Mucosa of stomach (tissue), 1 donor: ENCODE results near the gene LRBA.

Experiments
- H3K27me3 ChIP-seq: one replicate; pipeline ENCODE4 v1.7.0; 2013; ENCODE audit warnings: mild to moderate bottlenecking, low read length; ENCODE audit not compliant: control insufficient read depth, insufficient read depth
- H3K36me3 ChIP-seq: one replicate; pipeline ENCODE4 v1.7.0; 2013; ENCODE audit warnings: low read length; ENCODE audit not compliant: control insufficient read depth, insufficient read depth
- H3K4me1 ChIP-seq: one replicate; pipeline ENCODE4 v1.7.0; 2013; ENCODE audit warnings: mild to moderate bottlenecking, low read length; ENCODE audit not compliant: control insufficient read depth, insufficient read depth
- H3K4me3 ChIP-seq: one replicate; pipeline ENCODE4 v1.7.0; 2013; ENCODE audit warnings: low read length
- H3K9ac ChIP-seq: one replicate; pipeline ENCODE4 v1.7.0; 2013; ENCODE audit warnings: mild to moderate bottlenecking, low read length, moderate library complexity
- H3K9me3 ChIP-seq: one replicate; pipeline ENCODE4 v1.7.0; 2013; ENCODE audit warnings: mild to moderate bottlenecking, low read length, moderate library complexity; ENCODE audit not compliant: control insufficient read depth
- donor health status: Pancreatic carcinoma.

The LRBA gene

DNA sequence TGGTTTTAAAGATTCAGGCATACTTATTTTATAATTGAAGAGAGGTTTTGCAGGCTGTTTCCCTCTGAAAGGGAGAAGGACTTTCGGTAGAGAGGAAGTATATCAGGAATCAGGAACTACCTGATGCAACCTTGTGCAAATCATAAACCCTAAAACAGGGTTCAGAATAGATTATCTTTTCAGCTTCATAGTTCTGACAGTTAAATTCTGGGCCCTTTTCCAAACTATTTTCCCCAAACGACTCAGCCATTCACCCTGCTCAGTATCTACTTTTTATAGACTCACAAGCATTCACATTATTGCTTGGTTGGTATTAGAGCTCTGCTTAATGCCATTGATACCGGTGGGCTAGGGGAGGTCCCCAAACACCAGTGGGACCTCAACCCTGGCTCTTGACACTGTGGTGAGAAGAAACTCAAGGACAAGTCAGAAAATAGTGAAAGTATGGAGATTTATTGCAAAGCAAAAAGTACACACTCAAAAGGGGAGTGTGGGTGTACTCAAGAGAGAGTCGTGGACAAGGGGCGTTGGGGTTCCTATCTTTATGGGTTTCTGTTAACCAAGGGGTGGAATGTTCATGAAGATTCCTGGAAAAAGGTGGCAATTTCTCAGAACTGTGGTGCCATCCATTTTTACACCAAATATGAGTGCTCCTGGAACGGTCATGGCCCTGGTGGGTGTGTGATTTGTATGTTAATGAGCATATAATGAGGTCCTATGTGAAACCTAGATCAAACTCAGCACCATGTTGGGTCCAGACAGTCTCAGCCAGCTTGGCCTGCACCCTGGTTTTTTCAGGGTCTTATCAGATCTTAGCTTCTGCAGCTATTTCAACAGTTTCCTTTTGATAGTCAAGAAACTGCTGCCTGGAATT lies 698.5 kb downstream of the LRBA start:
- Histone ChIP-seq H3K4me3 (no peak overlapping the region), H3K36me3 (no peaks in the 10 kb centered on the region), H3K9me3 (no peaks in the 10 kb centered on the region), H3K9ac (no peak overlapping the region), H3K4me1 (no peaks in the 10 kb centered on the region), H3K27me3 (no peaks in the 10 kb centered on the region)

DNA sequence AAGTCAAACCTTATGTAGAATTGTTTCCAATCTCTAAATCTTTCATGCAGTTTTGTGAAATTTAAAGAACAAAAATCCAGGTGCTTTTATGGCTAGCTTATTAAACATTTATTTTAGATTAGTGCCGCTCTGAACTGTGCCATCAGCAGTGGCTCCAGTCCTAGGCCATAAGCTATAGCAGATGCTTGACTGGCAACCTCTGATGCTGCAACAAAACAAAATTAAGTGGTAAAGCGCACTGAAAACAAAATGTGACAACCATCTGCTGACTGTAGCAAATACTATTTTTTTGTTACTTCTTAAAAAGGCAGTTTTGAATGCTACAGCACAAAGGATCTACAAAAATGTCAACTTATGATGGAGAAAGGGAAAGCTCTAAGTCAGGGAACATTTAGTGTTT lies 699.4 kb downstream of the LRBA start:
- H3K4me1 ChIP-seq: no peaks in the 10 kb centered on the region
- no peak overlapping the region for H3K4me3 ChIP-seq
- no peaks in the 10 kb centered on the region for H3K9me3 ChIP-seq
- no peaks in the 10 kb centered on the region for H3K36me3 ChIP-seq
- no peak overlapping the region for H3K9ac ChIP-seq
- H3K27me3 ChIP-seq: no peaks in the 10 kb centered on the region

DNA sequence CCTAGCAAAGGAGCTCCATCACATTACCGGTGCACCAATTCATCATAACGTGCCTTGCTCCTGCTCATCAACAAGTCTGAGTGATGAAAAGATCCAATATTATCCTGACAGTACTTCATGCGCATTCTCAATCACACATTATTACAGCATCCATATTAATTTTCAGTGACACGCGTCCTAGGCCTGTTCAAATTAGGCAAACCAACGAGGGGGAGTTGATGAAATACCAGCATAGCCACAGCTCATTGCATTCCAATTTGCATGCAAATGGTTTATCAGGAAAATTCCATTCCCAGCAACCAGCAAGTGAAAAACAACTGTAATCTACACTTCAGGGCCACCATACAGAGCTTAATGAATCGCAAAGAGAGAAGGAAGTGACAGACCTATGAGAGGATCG lies 699.9 kb downstream of the LRBA start:
- H3K36me3 ChIP-seq: no peaks in the 10 kb centered on the region
- H3K9me3 ChIP-seq: no peaks in the 10 kb centered on the region
- no peak overlapping the region for H3K9ac ChIP-seq
- H3K4me3 ChIP-seq: no peak overlapping the region
- no peaks in the 10 kb centered on the region for H3K4me1 ChIP-seq
- H3K27me3 ChIP-seq: no peaks in the 10 kb centered on the region

DNA sequence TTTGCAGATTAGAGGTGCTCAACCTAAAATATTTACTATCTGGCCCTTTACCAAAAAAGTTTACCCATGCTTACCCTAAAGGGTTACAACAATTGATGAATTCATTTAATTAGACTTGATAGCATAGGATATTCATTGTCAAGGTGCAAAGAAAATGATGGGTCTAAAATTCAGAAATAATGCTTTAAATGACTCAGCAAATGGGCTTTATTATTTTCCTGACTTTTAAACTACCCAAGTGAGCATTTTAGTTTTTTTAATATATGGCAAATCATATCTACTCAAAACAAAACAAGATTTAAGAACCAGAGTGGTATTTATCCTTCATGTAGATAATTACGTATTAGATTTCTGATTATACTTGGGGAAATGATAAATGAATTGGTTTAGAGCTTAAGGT lies 701.1 kb downstream of the LRBA start:
- H3K27me3 ChIP-seq: no peaks in the 10 kb centered on the region
- no peaks in the 10 kb centered on the region for H3K4me1 ChIP-seq
- no peak overlapping the region for H3K4me3 ChIP-seq
- no peaks in the 10 kb centered on the region for H3K9me3 ChIP-seq
- H3K36me3 ChIP-seq: no peaks in the 10 kb centered on the region
- no peak overlapping the region for H3K9ac ChIP-seq

DNA sequence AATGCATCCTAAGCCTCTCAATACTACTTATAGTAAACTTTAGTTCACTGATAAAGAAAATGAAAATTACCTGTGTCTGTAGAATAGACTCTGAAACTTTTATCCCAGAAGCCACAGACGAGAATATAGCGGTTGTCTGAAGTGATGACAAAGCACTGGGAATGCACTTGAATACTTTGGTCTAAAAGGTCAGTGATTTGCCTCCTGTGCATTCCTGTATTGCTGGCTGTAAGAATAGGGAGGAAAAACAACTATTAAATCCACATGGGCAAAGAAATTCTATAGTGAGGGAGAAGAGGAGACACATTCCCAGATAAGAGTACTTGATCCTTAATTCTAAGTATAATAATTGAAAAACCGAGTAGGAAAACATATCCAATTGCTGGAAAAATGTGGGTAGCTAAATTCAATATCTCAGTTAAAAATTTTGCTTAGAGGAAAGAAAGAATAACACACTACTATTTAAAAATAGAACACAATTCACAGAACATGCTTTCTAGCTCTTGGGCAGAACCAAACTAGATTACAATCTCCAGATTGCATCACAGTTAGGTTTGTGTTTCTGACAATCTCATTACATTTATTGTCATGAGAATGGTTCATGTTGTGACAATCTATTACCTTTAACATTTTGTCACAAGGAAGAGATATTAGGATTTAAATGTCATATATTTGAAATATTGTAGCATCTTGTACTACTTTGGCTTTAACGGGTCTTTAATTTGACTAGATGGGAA lies 704.8 kb downstream of the LRBA start:
- H3K36me3 ChIP-seq: no peaks in the 10 kb centered on the region
- no peaks in the 10 kb centered on the region for H3K4me1 ChIP-seq
- H3K9ac ChIP-seq: no peak overlapping the region
- H3K27me3 ChIP-seq: no peaks in the 10 kb centered on the region
- H3K4me3 ChIP-seq: no peak overlapping the region
- no peaks in the 10 kb centered on the region for H3K9me3 ChIP-seq

DNA sequence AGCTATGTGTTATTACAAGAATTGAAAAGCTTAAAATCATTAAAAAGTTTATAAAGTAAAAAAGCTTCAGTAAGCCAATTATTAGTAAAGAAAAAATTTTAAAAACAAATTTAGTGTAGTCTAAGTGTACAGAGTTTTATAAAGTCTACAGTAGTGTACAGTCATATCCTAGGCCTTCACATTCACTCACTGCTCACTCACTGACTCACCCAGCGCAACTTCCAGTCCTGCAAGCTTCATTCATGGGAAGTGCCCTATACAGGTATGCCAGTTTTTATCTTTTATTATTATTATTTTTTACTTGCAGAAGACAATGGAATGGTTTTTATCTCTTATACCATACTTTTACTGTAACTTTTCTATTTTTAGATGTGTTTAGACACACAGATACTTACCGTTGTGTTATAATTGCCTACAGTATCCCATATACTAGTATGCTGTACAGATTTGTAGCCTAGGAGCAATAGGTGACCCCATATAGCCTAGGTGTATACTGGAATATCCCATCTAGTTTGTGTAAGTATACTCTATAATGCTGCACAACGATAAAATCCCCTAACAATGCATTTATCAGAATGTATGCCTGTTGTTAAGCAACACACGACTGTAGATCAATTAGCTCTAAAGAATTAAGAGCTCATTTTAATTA lies 706.1 kb downstream of the LRBA start:
- H3K36me3 ChIP-seq: no peaks in the 10 kb centered on the region

GRCh38 chr4:150306719-150307118 lies 708.4 kb downstream of the LRBA start:
- no peak overlapping the region for H3K4me3 ChIP-seq
- H3K4me1 ChIP-seq: no peaks in the 10 kb centered on the region

More for the DNA sequence above, 706.1 kb downstream of the LRBA start:
- Histone ChIP-seq H3K9me3 (no peaks in the 10 kb centered on the region), H3K9ac (no peak overlapping the region), H3K27me3 (no peaks in the 10 kb centered on the region), H3K4me1 (no peaks in the 10 kb centered on the region), H3K4me3 (no peak overlapping the region)

DNA sequence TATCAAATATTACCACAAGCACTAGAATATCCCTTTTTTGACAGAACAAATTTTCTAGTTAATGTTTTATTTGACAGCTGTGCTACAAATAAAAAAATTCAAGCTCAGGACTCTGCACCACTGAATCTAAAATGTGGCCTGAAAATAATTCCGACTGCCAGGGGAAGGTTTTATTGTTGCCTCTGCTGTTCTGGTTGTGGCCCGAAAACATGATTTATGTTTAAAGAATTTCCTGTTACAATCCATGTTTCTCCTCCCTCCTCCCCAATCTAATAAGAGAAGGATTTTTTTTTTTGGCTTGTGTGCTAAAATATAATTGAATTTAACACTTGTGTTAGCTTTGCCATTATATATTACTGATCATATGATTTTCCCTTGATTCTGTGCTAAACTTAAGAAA lies 709.1 kb downstream of the LRBA start:
- Histone ChIP-seq H3K4me1 (no peaks in the 10 kb centered on the region), H3K9ac (no peak overlapping the region), H3K4me3 (no peak overlapping the region), H3K9me3 (no peaks in the 10 kb centered on the region), H3K36me3 (no peaks in the 10 kb centered on the region), H3K27me3 (no peaks in the 10 kb centered on the region)

More at GRCh38 chr4:150306719-150307118, 708.4 kb downstream of the LRBA start:
- Histone ChIP-seq H3K36me3 (no peaks in the 10 kb centered on the region), H3K9ac (no peak overlapping the region), H3K9me3 (no peaks in the 10 kb centered on the region), H3K27me3 (no peaks in the 10 kb centered on the region)

GRCh38 chr4:150302553-150302952 lies 712.5 kb downstream of the LRBA start:
- no peaks in the 10 kb centered on the region for H3K4me1 ChIP-seq
- H3K9me3 ChIP-seq: no peaks in the 10 kb centered on the region
- H3K4me3 ChIP-seq: no peak overlapping the region
- no peaks in the 10 kb centered on the region for H3K27me3 ChIP-seq
- no peaks in the 10 kb centered on the region for H3K36me3 ChIP-seq
- no peak overlapping the region for H3K9ac ChIP-seq

DNA sequence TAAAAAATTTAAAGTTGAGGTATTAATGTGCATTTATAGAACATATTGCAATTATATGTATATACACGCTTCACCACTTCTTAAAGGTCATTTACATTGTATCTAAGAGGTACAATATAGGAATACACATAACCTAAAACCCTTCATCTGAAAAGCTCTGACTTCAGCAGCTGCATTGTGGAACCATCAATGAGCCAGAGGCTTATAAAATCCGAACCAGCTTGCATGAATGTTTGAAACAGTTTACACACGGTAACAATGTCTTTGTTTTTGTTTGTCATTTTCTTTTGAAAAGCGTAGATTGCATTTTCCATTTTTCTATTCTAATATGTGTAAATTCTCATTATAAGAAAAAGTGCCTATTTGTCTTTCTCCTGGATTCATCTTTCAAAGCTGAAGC lies 715.3 kb downstream of the LRBA start:
- Histone ChIP-seq H3K9me3 (no peaks in the 10 kb centered on the region), H3K9ac (no peak overlapping the region), H3K36me3 (no peaks in the 10 kb centered on the region), H3K4me3 (no peak overlapping the region), H3K4me1 (no peaks in the 10 kb centered on the region), H3K27me3 (no peaks in the 10 kb centered on the region)

- no peak overlapping the region for H3K9ac ChIP-seq
- H3K27me3 ChIP-seq: no peaks in the 10 kb centered on the region
- H3K4me1 ChIP-seq: no peaks in the 10 kb centered on the region
- no peaks in the 10 kb centered on the region for H3K36me3 ChIP-seq
- no peaks in the 10 kb centered on the region for H3K9me3 ChIP-seq
- H3K4me3 ChIP-seq: no peak overlapping the region
Observed at GRCh38 chr4:150297861-150298474, 717.1 kb downstream of the LRBA start.

DNA sequence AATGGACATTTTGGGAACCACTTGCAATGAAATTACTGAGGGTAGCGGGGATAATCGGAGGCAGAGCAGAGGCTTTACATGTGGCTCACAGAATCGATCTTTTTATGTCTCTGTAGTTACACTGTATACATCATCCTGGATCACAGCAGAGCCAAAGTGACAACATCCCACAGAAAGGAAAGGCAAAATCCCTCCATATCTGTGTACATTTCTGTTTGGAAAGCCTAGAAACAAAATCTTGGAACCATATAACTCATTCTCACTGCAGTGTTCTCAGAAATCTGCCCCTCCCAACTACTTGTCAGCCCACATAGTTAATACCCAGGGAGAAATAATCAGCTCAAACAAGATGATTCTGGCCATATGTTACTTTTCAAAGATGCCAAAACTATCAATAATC lies 725.2 kb downstream of the LRBA start:
- H3K36me3 ChIP-seq: no peaks in the 10 kb centered on the region
- H3K9me3 ChIP-seq: no peaks in the 10 kb centered on the region
- no peak overlapping the region for H3K9ac ChIP-seq
- H3K4me3 ChIP-seq: no peak overlapping the region
- no peaks in the 10 kb centered on the region for H3K4me1 ChIP-seq
- H3K27me3 ChIP-seq: no peaks in the 10 kb centered on the region
